Measurements from ENCODE around the gene GRM2.

Gene GRM2

GRCh38 chr3:51706788-51707731, at the start of gene GRM2:
Gene GRM2 (plus strand): TSS chr3:51707068. CDS start chr3:51708984, 1,916 bp downstream.
- DNase-seq (ENCODE audit: low read depth), result peak; percentile 61

DNA sequence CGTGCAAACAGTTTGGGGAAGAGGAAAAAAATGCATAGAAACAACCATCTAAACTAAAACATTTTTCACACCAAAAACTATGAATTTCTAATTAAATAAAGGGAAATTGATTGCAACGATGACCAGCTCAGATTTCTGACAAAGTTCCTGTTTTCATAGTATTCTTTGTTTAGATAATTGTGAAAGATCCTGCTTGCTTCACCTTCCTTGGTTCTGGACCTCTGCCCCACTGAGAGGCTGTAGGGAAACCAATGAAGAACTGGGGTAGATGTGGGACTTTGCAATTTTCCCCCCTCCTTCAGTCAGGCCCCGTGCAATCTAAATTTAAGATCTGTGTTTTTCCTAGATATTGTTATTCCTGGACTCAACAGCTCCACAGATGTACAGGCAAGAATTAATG, 49.6 kb upstream of the GRM2 start:
- no peak for DNase-seq (ENCODE audit: low read depth)

DNA sequence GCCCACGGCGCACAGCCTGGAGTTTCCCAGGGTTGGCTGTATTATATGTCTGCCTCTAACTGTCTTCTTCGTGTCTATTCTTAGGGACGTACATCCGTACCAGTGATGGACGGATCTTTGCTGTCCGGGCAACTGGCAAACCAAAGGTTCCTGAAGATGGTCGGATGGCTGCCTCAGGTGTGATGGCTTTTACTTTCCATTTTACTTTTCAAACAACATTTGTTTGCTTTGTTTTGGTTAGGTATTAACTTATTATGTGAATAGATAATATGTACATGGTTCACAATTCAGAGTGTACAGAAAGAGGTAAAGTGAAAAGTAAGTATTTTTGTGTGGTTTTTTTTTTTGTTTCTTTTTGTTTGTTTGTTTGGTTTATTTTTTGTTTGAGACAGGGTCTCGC, 46.9 kb upstream of the GRM2 start:
- DNase-seq (ENCODE audit: low read depth), result no peak

GRCh38 chr3:51662456-51662855, 44.4 kb upstream of the GRM2 start:
- no peak for DNase-seq (ENCODE audit: low read depth)

DNA sequence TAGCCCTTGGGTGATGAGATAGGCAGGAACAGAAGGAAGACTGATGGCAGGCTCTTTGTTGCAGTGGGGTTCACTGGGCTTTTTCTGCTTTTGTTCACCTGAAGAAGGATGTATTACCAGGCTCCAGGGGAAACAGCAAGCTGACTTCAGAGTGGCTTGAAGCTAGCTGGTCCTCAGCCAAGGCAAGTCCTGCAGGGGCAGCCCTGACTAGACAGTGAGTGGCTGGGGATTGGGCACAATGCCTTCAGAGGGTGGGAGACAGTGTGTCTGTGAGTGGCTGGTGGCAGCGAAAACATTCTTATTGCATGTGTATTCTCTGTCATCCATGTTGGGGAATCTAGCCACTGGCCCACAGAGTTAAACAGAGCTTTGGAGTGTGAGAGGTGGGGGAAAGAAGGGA, 38.1 kb upstream of the GRM2 start:
- no peak for DNase-seq (ENCODE audit: low read depth)

- peak; percentile 82 for DNase-seq (ENCODE audit: low read depth)
Measured at GRCh38 chr3:51669241-51670052, 37.4 kb upstream of the GRM2 start.

DNA sequence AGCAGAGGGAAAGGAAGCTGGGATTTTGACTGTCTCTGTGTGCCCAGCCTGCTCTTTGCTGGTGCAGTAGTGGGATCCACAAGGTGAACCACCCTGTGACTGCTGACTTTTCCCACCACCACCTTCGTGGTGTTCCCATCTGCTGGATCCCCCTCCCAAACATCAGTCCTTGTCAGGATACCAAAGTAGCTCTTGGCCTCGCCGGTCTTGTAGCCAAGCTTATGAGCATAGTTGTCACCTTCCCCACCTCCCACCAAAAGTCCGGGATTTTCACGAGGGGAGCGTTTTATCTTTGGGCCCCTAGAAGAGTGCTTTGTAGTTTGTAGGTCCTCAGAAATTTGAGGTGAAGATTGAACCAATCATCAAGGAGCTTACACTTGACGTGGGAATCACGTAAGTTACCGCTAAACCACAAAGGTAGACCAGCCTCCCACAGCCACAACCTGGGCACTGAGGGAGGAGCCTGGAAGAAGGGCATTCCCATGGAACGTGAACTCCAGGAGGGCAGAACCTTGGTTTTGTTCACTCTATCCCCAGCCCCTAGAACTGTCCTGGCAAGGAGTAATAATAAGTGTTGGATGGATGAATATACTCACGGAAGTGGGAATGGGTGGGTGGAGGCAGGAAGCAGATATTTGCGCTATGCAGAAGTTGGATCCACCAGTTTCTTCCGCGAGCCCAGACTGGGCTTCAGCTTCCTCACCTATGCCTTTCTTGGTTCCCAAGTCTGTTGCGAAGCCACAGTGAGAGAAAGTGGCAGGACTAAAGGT, 36.6 kb upstream of the GRM2 start:
- no peak for DNase-seq (ENCODE audit: low read depth)

DNA sequence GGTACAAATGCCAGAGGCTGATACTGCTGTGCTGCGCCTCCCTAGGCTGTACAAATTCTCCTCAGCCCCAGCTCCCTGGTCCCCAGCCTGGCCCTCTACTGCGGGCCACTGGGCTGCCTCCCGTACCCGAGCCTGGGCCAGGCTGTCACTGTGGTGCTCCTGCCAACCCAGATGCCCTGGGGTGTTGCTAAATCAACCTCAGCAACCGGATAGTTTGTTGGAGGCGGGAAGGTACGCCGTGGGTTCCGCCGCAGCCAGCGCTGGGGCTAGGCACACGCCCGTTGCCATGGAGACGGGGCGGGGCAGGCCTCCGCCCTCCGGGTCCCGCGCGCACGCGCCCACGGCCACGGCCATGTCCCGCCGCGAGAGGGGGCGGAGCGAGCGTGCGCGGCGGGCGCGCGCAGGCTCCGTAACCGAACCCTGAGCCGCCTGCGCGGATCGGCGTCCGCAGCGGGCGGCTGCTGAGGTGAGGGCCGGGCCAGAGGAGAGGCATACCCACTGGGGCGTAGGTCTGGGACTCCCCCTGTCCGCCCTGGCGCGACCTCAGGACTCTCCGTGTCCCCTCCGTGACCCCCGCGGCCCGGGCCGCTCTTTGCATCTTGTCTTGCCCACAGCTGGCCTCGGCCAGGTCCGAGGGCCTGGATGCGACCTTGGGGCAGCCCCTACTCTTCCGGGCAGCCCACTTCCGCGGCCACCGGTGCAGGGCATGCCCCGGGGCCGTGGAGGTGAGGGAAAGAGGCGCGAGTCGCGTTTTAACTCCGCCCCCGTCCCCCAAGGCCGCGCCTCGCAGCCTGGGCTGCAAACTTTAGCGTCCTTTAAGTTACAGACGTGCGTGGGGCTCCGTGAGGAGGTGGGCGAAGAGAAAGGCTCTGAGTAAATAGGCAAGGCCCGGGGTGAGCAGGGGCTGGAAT, 35.8 kb upstream of the GRM2 start, which contains the start of gene TEX264:
Gene TEX264 (plus strand): TSS at position 430 of the 911 bp plus-strand sequence. CDS start 3,053 bp downstream, outside the sequence.
- peak; percentile 65 for DNase-seq (ENCODE audit: low read depth)

DNA sequence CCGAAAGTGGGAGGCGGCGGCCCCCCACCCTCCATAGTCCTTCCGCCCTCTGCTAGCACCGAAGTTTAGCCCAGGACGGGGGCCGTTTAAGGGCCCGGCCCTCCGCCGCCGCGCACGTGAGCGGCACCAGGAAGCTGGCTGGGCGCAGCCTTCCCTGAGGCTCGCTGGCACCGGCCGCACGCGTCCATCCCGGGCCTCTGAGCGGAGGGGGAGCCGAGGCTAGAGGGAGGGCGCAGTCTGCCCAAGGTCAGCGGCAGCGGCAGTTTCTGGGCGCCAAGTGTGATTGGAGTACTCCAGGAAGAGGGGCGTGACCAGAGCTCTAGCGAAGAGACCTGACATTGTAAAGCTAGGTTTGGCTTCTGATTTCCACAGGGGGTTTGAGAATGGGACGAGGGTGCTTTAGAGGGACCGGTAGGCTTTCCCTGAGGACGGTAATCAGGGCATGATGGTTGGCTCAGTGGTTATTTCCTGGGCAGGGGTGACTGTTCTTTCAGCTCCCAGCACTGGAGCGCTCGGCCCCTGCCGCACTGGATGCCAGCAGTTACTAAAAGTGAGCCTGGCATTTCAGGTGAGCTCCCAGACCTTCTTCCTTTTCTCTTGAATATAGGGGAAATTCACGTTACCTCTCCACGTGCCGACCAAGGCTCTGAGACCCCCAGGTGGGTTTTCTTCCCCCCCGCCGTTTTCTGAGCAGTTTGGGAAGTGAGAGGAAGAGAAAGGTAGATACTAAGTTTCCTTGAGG, 35.0 kb upstream of the GRM2 start:
- DNase-seq (ENCODE audit: low read depth), result peak; percentile 26

DNA sequence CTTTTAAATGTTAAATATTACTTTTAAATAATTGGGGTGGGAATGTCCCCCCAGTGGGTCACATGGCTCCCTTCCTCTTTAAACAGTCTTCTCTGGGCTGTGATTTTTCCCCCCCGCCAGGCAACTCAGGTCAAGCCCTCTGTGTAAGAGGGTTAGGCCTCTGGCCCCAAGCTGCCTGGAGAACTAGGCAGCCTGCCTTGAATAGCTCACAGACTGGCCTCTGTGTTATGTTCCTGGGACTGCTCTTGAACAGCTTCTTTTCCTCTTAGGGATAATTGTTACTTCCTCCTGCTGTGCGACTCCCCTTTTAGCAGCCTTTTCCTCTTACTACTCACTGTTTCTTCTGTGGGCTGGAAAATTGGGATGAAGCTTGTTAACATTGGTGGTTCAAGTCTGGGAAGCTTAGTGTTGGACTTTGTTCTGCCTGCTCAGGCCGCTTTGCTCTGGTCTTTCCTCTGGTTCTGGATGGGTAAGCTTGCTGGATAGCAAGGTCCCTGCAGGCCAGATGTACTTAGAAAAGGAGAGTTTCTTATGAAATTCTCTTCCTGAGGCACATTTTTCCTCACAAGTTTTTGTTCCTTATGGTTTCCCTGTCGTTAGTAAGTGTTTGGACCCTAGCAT, 33.6 kb upstream of the GRM2 start:
- DNase-seq (ENCODE audit: low read depth), result no peak

DNA sequence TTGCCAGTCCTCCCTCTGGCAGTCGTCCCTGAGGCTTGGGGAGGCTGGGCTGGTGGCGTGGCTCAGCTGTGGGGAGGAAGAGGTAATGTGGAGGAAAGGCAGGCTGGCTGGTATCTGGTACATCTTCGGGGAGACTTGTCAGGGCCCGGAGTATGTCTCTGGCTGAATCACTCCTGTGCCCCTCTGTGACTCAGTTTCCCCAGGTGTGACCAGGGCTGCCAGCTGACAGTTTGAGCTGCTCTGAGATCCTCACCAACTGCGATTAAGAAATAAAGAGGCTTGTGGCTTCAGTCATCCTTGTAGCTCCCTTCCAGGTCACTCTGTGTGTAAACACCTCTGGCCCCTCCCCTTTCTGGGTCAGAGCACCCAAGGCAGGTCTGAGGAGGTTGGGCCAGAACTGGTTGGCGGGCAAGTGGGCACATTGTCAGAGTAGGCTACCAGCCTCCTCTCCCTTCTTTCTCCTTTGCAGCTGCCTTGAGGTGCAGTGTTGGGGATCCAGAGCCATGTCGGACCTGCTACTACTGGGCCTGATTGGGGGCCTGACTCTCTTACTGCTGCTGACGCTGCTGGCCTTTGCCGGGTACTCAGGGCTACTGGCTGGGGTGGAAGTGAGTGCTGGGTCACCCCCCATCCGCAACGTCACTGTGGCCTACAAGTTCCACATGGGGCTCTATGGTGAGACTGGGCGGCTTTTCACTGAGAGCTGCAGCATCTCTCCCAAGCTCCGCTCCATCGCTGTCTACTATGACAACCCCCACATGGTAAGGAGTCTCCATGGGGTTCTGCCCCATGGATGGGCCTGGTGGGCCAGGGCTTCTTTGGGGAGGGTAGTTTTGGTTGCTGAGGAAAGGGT, 32.8 kb upstream of the GRM2 start:
- DNase-seq (ENCODE audit: low read depth), result no peak

DNA sequence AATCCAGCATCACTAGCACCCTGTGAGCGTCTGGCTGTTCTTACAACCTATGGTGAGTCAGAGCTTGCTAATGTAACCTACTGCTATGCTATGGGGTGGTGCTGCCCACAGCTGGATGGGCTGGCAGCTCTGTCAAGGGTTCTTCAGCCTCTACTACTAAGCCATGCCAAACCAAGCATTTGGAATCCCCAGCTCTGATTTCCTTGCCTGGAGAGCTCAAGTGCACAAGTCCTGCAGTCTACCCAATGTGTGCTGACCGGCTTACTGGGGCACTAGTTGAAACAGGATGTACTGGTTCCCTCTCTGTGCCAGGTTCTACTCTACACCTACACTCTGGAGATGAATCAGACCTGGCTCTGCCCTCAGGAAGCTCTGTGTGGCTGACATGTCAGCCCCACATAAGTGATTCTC, 31.7 kb upstream of the GRM2 start:
- peak; percentile 29 for DNase-seq (ENCODE audit: low read depth)

- DNase-seq (ENCODE audit: low read depth), result no peak
Measured at GRCh38 chr3:51676102-51676640, 30.7 kb upstream of the GRM2 start.

GRCh38 chr3:51677358-51677757, 29.5 kb upstream of the GRM2 start:
- DNase-seq (ENCODE audit: low read depth), result no peak

DNA sequence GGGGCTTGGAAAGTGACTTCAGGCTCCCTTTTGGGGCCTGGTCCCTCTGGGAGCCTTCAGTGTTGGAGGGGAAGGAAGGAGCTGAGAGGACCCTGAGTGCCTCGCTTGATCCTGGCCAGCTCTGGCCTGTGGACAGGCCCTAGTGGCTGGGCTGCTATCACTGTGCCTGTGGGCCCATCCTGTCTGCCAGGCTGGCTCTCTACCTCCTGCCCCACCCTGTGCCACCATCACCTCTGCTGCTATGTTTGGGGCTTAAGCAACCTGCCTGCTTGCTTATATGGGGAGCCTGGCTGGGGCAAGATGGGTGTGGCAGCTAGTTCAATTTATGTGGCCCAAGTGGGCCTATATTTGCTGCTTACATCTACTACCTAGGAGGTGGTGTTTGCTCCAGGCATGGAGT, 28.7 kb upstream of the GRM2 start:
- DNase-seq (ENCODE audit: low read depth), result no peak

DNA sequence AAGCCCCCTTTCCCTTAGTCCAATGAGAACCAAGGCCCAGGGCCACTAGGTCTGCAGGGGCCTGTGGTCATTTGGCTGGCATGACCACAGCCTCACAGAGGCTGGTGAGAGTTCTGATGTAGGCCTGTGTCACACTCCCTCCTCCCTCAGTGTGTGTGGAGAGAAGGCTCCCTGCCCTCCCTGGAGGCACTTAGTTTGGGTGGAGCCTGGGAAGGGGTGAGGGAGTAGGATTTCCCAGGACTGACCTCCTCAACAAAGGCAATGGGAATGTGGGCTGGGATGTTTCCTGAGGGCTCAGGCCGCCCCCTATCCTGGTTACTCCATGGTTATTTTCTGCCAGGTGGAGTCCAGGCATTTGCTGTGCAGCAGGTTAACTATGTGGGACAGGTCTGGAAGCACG, 28.2 kb upstream of the GRM2 start:
- DNase-seq (ENCODE audit: low read depth), result no peak

GRCh38 chr3:51679318-51679717, 27.6 kb upstream of the GRM2 start:
- no peak for DNase-seq (ENCODE audit: low read depth)

DNA sequence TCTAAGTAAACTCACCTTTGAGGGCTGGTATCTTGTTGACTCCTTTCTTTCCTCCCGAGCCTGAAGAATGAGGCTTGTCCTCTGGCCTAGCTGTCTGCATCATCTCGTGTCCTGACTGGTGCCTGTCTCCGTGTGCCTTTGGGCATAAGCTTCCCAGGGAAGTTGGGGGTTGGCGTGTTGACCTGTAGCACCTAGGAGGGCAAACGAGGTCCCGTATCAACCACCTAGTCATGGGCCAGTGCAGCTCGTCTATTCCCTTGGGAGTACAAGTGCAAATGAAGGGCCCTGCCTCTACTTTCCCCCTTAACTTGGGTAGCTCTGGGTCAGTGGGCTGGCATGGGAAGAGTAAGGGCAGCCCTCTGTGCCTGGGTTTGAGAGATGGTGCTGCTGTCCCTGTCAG, 27.1 kb upstream of the GRM2 start:
- no peak for DNase-seq (ENCODE audit: low read depth)

GRCh38 chr3:51680196-51680595, 26.7 kb upstream of the GRM2 start:
- no peak for DNase-seq (ENCODE audit: low read depth)
